Measurements from ENCODE around the gene USP4.
A peak's percentile ranks its signal among the peaks of the same experiment; 100 is the strongest.
"Not testable (repeated sequence)": the region's sequence is repeated elsewhere in the genome, so short reads cannot be mapped to it uniquely, and the experiment has no call there.

USP4 gene

GRCh38 chr3:49349348-49350114 lies 9.7 kb upstream of the USP4 start:
- DNase-seq (ENCODE audit: low read depth): no peak
- H3K9ac ChIP-seq (ENCODE audit: low read length): no peak overlapping the region
- H3K9me3 ChIP-seq (ENCODE audit: control insufficient read depth, low read length): no peaks in the 10 kb centered on the region
- no peaks in the 10 kb centered on the region for H3K36me3 ChIP-seq (ENCODE audit: control insufficient read depth, insufficient read depth, low read length, severe bottlenecking)
- no peak overlapping the region for H3K4me3 ChIP-seq (ENCODE audit: low read length)
- H3K27me3 ChIP-seq (replicated peaks; ENCODE audit: control insufficient read depth, insufficient read depth, low read length): no peaks in the 10 kb centered on the region
- peaks cover 39% of the 10 kb centered on the region for H3K4me1 ChIP-seq (ENCODE audit: control insufficient read depth, insufficient read depth, low read length)

GRCh38 chr3:49348361-49348760 lies 8.5 kb upstream of the USP4 start:
- H3K27me3 ChIP-seq (replicated peaks; ENCODE audit: control insufficient read depth, insufficient read depth, low read length); H3K9me3 ChIP-seq (ENCODE audit: control insufficient read depth, low read length); DNase-seq (ENCODE audit: low read depth); H3K9ac ChIP-seq (ENCODE audit: low read length); H3K4me3 ChIP-seq (ENCODE audit: low read length); H3K36me3 ChIP-seq (ENCODE audit: control insufficient read depth, insufficient read depth, low read length, severe bottlenecking): not testable (repeated sequence)
- H3K4me1 ChIP-seq (ENCODE audit: control insufficient read depth, insufficient read depth, low read length): peaks cover 39% of the 10 kb centered on the region

GRCh38 chr3:49346797-49347251 lies 7.0 kb upstream of the USP4 start:
- Histone ChIP-seq H3K4me3 (ENCODE audit: low read length) (no peak overlapping the region), H3K9ac (ENCODE audit: low read length) (no peak overlapping the region), H3K36me3 (ENCODE audit: control insufficient read depth, insufficient read depth, low read length, severe bottlenecking) (no peaks in the 10 kb centered on the region), H3K9me3 (ENCODE audit: control insufficient read depth, low read length) (no peaks in the 10 kb centered on the region), H3K4me1 (ENCODE audit: control insufficient read depth, insufficient read depth, low read length) (peaks cover 26% of the 10 kb centered on the region), H3K27me3 (replicated peaks; ENCODE audit: control insufficient read depth, insufficient read depth, low read length) (no peaks in the 10 kb centered on the region)
- DNase-seq (ENCODE audit: low read depth): no peak

- Histone ChIP-seq H3K9ac (ENCODE audit: low read length) (no peak overlapping the region), H3K4me1 (ENCODE audit: control insufficient read depth, insufficient read depth, low read length) (peaks cover 30% of the 10 kb centered on the region), H3K27me3 (replicated peaks; ENCODE audit: control insufficient read depth, insufficient read depth, low read length) (no peaks in the 10 kb centered on the region), H3K36me3 (ENCODE audit: control insufficient read depth, insufficient read depth, low read length, severe bottlenecking) (no peaks in the 10 kb centered on the region), H3K4me3 (ENCODE audit: low read length) (no peak overlapping the region), H3K9me3 (ENCODE audit: control insufficient read depth, low read length) (no peaks in the 10 kb centered on the region)
- DNase-seq (ENCODE audit: low read depth): no peak
These were observed 3.3 kb upstream of the USP4 start for GRCh38 chr3:49343163-49343562.

- peaks cover 28% of the 10 kb centered on the region for H3K4me1 ChIP-seq (ENCODE audit: control insufficient read depth, insufficient read depth, low read length)
- DNase-seq (ENCODE audit: low read depth): no peak
- H3K27me3 ChIP-seq (replicated peaks; ENCODE audit: control insufficient read depth, insufficient read depth, low read length): no peaks in the 10 kb centered on the region
- H3K9me3 ChIP-seq (ENCODE audit: control insufficient read depth, low read length): no peaks in the 10 kb centered on the region
- H3K36me3 ChIP-seq (ENCODE audit: control insufficient read depth, insufficient read depth, low read length, severe bottlenecking): peaks cover 3% of the 10 kb centered on the region
- H3K4me3 ChIP-seq (ENCODE audit: low read length): no peak overlapping the region
- H3K9ac ChIP-seq (ENCODE audit: low read length): no peak overlapping the region
These were observed 2.1 kb upstream of the USP4 start for GRCh38 chr3:49341996-49342395.

- H3K9me3 ChIP-seq (ENCODE audit: control insufficient read depth, low read length): no peaks in the 10 kb centered on the region
- H3K9ac ChIP-seq (ENCODE audit: low read length): peak overlapping the region; percentile 96
- H3K4me3 ChIP-seq (ENCODE audit: low read length): peak overlapping the region; percentile 95
- peaks cover 19% of the 10 kb centered on the region for H3K4me1 ChIP-seq (ENCODE audit: control insufficient read depth, insufficient read depth, low read length)
- DNase-seq (ENCODE audit: low read depth): peak; percentile 49
- H3K36me3 ChIP-seq (ENCODE audit: control insufficient read depth, insufficient read depth, low read length, severe bottlenecking): peaks cover 18% of the 10 kb centered on the region
- no peaks in the 10 kb centered on the region for H3K27me3 ChIP-seq (replicated peaks; ENCODE audit: control insufficient read depth, insufficient read depth, low read length)
These were observed 292 bp downstream of the USP4 start for GRCh38 chr3:49339581-49339940.

GRCh38 chr3:49333916-49334633 lies 5.8 kb downstream of the USP4 start:
- Histone ChIP-seq H3K9ac (ENCODE audit: low read length) (no peak overlapping the region), H3K4me1 (ENCODE audit: control insufficient read depth, insufficient read depth, low read length) (peaks cover 11% of the 10 kb centered on the region), H3K27me3 (replicated peaks; ENCODE audit: control insufficient read depth, insufficient read depth, low read length) (no peaks in the 10 kb centered on the region), H3K4me3 (ENCODE audit: low read length) (no peak overlapping the region), H3K36me3 (ENCODE audit: control insufficient read depth, insufficient read depth, low read length, severe bottlenecking) (peaks cover 64% of the 10 kb centered on the region), H3K9me3 (ENCODE audit: control insufficient read depth, low read length) (no peaks in the 10 kb centered on the region)
- no peak for DNase-seq (ENCODE audit: low read depth)

GRCh38 chr3:49333091-49333490 lies 6.8 kb downstream of the USP4 start:
- Histone ChIP-seq H3K4me3 (ENCODE audit: low read length) (no peak overlapping the region), H3K9ac (ENCODE audit: low read length) (no peak overlapping the region), H3K9me3 (ENCODE audit: control insufficient read depth, low read length) (no peaks in the 10 kb centered on the region), H3K4me1 (ENCODE audit: control insufficient read depth, insufficient read depth, low read length) (peaks cover 7% of the 10 kb centered on the region), H3K27me3 (replicated peaks; ENCODE audit: control insufficient read depth, insufficient read depth, low read length) (no peaks in the 10 kb centered on the region), H3K36me3 (ENCODE audit: control insufficient read depth, insufficient read depth, low read length, severe bottlenecking) (peaks cover 64% of the 10 kb centered on the region)
- no peak for DNase-seq (ENCODE audit: low read depth)

GRCh38 chr3:49329186-49329585 lies 10.7 kb downstream of the USP4 start:
- Histone ChIP-seq H3K36me3 (ENCODE audit: control insufficient read depth, insufficient read depth, low read length, severe bottlenecking) (peaks cover 79% of the 10 kb centered on the region), H3K9ac (ENCODE audit: low read length) (no peak overlapping the region)
- no peak for DNase-seq (ENCODE audit: low read depth)

GRCh38 chr3:49328350-49328749 lies 11.5 kb downstream of the USP4 start:
- DNase-seq (ENCODE audit: low read depth); H3K4me3 ChIP-seq (ENCODE audit: low read length); H3K9ac ChIP-seq (ENCODE audit: low read length); H3K9me3 ChIP-seq (ENCODE audit: control insufficient read depth, low read length); H3K4me1 ChIP-seq (ENCODE audit: control insufficient read depth, insufficient read depth, low read length); H3K27me3 ChIP-seq (replicated peaks; ENCODE audit: control insufficient read depth, insufficient read depth, low read length): not testable (repeated sequence)
- H3K36me3 ChIP-seq (ENCODE audit: control insufficient read depth, insufficient read depth, low read length, severe bottlenecking): peaks cover 79% of the 10 kb centered on the region

More at GRCh38 chr3:49329186-49329585, 10.7 kb downstream of the USP4 start:
- H3K27me3 ChIP-seq (replicated peaks; ENCODE audit: control insufficient read depth, insufficient read depth, low read length): no peaks in the 10 kb centered on the region
- H3K4me1 ChIP-seq (ENCODE audit: control insufficient read depth, insufficient read depth, low read length): peaks cover 5% of the 10 kb centered on the region
- no peaks in the 10 kb centered on the region for H3K9me3 ChIP-seq (ENCODE audit: control insufficient read depth, low read length)
- H3K4me3 ChIP-seq (ENCODE audit: low read length): no peak overlapping the region

- Histone ChIP-seq H3K4me3 (ENCODE audit: low read length) (no peak overlapping the region), H3K27me3 (replicated peaks; ENCODE audit: control insufficient read depth, insufficient read depth, low read length) (no peaks in the 10 kb centered on the region), H3K9me3 (ENCODE audit: control insufficient read depth, low read length) (no peaks in the 10 kb centered on the region), H3K36me3 (ENCODE audit: control insufficient read depth, insufficient read depth, low read length, severe bottlenecking) (peaks cover 78% of the 10 kb centered on the region), H3K4me1 (ENCODE audit: control insufficient read depth, insufficient read depth, low read length) (no peaks in the 10 kb centered on the region), H3K9ac (ENCODE audit: low read length) (no peak overlapping the region)
- no peak for DNase-seq (ENCODE audit: low read depth)
These were observed 12.4 kb downstream of the USP4 start for GRCh38 chr3:49327485-49327884.

Measured in adipocyte (in vitro differentiated cells).